Astrocyte of the spinal cord (primary cell): Measurements from ENCODE around the gene CREB5.

Source experiments
- DNase-seq: peaks from one replicate; pipeline ENCODE4 v3.0.0; 2011; ENCODE audit warnings: low read depth, low spot score
- H3K4me3 ChIP-seq: 2 replicates; pipeline ENCODE4 v1.5.1; 2011; ENCODE audit warnings: low read depth, mild to moderate bottlenecking, low read length, moderate library complexity
- in situ Hi-C: cut with HindIII; loops from 2 replicates; pipeline ENCODE4 v1.10.0; 2017; ENCODE audit warnings: low sequenced_read_pairs
- TF ChIP-seq, protein P1 (sequence below): IDR thresholded peaks from 2 replicates; pipeline ENCODE4 v1.5.1; 2012; ENCODE audit warnings: low read depth, mild to moderate bottlenecking, low read length, inconsistent platforms

Gene CREB5

DNA sequence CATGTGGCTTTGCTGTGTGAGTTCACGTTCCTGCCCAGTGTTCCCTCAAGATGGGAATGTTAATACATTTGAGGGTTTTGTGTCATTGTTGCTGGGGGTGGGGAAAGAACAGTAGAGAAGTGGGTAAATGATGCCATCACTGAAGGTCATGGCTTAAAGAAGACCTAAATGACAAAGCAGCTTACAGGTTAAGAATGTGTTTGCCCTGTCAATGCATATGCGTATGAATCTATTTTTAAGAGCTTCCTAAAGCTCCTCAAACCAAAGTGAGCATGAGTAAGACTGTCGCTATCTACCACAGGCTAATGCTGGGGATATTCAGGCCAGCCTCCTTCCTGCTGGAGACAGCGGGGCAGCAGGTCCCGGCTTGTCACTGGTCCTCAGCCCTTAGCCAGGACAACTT is 162.9 kb downstream of the CREB5 start:
- TF ChIP-seq, protein P1, sequence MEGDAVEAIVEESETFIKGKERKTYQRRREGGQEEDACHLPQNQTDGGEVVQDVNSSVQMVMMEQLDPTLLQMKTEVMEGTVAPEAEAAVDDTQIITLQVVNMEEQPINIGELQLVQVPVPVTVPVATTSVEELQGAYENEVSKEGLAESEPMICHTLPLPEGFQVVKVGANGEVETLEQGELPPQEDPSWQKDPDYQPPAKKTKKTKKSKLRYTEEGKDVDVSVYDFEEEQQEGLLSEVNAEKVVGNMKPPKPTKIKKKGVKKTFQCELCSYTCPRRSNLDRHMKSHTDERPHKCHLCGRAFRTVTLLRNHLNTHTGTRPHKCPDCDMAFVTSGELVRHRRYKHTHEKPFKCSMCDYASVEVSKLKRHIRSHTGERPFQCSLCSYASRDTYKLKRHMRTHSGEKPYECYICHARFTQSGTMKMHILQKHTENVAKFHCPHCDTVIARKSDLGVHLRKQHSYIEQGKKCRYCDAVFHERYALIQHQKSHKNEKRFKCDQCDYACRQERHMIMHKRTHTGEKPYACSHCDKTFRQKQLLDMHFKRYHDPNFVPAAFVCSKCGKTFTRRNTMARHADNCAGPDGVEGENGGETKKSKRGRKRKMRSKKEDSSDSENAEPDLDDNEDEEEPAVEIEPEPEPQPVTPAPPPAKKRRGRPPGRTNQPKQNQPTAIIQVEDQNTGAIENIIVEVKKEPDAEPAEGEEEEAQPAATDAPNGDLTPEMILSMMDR, result no peak
- in situ Hi-C loops, result no loop called here

DNA sequence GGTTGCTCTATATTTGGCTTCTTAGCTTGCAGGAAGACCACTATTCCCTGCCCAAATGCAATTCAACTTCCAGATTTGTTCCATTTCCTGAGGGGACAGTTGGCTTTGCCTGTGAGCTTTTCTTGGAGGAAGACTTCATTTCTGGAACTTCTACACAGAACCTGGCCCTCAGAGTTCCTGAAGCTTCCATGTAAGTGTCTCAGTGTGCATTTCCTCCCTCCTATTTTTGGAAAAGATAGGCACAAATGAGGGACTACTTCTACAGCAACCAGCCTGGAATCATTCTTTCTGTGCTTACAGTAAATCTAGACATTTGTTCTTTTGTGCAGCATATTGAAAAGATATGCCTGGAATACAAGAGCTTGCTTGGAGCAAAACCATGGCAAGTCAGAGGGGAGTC is 164.3 kb downstream of the CREB5 start:
- DNase-seq, result no peak
- in situ Hi-C loops, result no loop called here

More for the DNA sequence above, 162.9 kb downstream of the CREB5 start:
- H3K4me3 ChIP-seq, result no peak overlapping the region
- DNase-seq, result no peak

DNA sequence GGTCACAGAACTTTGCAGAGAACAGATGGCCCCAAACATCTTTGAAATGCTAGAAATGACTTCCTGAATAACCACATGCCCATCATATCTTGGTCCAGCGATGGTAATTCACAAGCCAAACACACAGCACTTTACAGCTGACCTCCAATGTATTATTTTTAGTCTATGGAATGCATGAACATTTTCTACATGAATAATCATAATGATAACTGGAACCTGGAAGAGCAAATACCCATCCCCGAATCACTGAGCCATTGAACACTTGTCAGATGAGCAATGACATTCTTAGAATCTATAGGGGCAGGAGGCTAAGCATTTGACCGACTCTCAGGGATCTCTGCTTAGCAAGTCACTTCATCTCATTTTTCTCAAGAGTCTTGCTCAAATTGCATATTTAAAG is 167.3 kb downstream of the CREB5 start:
- TF ChIP-seq, protein P1, result no peak
- in situ Hi-C loops, result no loop called here
- DNase-seq, result no peak
- H3K4me3 ChIP-seq, result no peak overlapping the region

More for the DNA sequence above, 164.3 kb downstream of the CREB5 start:
- TF ChIP-seq, protein P1, result no peak
- H3K4me3 ChIP-seq, result no peak overlapping the region

DNA sequence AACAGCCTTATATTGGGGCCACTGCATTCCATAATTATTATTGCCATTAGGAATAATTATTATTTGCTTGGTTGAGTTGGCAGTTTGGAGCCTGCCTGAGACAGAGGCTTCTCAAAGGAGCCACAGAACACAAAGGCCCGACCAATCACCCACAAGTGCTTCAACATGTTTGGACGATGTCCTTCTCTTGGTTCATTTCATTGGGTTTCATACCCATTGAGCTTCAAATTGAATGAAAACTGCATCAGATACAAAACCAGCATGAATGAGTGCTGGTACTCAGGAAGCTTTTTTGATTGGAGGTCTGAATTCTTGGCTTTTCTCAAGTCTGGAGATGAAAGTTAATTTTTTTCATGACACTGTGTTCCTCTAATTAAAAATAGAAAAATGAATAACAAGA is 168.3 kb downstream of the CREB5 start:
- H3K4me3 ChIP-seq, result no peak overlapping the region
- DNase-seq, result no peak
- TF ChIP-seq, protein P1, result no peak
- in situ Hi-C loops, result no loop called here

DNA sequence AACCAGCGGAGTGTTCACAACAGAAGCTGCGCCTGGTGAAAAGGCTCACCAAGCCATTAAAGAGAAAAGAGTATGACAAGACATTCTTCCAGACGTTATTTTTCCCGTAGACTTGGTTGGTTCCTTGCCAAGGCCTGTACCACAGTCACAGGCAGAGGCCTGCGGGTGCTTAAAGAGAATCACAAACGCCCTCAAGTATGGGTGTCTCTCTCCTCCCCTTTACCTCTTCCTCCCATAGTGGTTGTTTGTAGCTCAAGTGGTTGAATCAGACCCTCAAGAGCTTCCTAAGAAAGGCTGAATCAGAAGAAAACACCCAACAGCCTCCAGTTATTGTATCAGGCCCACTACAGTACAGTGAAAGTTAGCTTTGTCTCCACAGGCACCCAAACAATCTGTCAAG is 169.0 kb downstream of the CREB5 start:
- in situ Hi-C loops, result no loop called here
- TF ChIP-seq, protein P1, result no peak
- no peak overlapping the region for H3K4me3 ChIP-seq
- no peak for DNase-seq

DNA sequence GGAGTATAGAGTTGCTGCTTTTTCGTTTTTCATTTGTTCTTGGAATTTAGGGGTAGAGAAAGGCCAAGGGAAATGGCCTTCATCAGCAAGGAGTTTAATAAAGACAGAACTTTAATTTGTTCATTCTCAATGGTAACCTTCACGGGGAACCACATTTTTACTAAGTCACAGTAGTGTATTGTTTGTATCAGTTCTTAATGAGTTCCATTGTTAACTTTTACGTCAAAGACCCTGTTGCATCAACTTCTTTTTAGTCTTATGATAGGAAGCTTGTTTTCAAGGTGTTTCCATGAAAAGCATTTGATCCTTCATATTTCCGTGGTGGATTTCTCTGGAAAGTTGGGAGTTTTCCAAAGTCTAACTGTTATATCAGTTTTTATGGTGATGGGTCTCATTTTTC is 169.9 kb downstream of the CREB5 start:
- in situ Hi-C loops, result no loop called here
- TF ChIP-seq, protein P1, result no peak
- no peak for DNase-seq
- H3K4me3 ChIP-seq, result no peak overlapping the region

DNA sequence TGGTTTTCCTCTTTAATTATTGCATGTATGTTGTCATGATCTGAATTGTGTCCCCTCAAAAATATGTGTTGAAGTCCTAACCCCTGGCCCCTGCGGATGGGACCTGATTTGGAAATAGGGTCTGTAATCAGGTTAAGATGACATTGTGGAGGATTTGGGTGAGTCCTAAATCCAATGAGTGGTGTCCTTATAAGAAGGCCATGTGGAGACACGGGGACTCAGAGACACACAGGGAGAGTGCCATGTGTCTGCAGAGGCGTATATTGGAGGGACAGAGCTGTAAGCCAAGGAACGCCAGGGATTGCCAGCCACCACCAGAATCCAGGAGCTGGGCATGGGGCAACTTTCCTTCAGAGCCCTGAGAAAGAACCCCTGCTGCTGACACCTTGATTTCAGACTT is 171.9 kb downstream of the CREB5 start:
- no peak for DNase-seq

More for the DNA sequence above, 171.9 kb downstream of the CREB5 start:
- no peak overlapping the region for H3K4me3 ChIP-seq
- TF ChIP-seq, protein P1, result no peak
- in situ Hi-C loops, result no loop called here
